HG02763 (cell line): Measurements from ENCODE around the gene RRH.
"Not testable (repeated sequence)": the region's sequence is repeated elsewhere in the genome, so short reads cannot be mapped to it uniquely, and the experiment has no call there.

Source experiments
- ATAC-seq: cut with Tn5 transposase; IDR thresholded peaks from one replicate; pipeline ENCODE4 v1.9.1; 2021; ENCODE audit warnings: mild to moderate bottlenecking, moderate library complexity; ENCODE audit not compliant: unreplicated experiment

RRH gene

GRCh38 chr4:109836985-109837384 lies 9.2 kb downstream of the RRH start:
- ATAC-seq: no peak

DNA sequence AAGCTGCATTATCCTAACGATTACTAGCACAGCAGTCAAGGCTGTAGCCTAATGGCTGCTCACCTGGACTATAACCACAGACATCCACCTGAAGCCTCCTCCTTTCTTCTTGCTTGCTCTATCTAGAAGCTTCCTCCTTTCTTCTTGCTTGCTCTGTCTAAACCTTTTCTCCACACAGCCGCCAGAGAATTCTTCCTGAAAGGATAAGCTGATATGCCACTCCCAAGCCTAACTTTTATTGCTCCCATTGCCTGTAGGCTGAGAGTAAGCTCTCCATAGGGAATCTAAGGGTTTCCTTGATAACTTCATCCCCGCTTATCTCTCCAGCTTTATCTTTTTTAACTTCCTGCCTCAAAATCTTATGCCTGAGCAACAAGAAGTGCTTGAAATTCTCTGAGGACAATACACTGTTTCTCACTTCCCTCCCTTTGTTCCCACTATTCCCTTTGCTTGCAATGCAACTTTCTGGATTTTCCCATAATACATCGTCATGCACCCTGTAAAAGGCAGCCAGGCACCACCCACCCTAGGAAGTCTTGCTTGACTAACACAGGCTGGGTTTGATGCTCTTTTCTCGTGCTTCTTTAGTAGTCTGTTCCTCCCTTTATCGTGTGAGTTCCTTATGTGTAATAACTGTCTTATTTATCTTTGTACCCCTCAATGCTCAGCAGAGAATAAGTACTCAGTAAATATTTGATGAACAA lies 18.8 kb downstream of the RRH start:
- ATAC-seq: no peak

DNA sequence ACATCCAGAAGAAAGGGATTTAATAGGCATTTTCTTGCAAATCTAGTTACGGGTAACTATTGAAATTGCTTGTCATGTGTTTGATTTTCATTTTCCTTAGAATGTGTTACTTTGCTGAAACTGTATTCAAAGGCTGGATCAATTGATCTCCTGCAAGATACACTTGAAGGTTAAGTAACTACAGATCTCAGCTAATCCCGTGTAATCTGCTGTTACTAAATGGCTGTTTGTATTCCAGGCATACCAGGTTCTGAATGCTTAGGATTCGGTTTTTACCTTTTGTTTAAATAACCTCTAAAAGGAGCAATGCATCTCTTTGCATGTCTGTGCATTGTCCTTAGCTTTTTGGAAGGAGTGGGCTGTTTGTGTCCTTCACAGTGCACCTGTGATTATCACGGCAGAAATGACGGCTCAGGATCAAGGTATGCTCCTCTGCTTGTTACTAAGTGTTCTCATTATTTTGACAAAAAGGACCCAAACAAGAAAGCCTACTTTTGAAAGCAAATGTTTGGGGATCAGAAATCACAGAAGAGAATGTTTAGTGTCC lies 20.2 kb downstream of the RRH start, which contains the start of gene LRIT3:
Gene LRIT3 (plus strand): TSS at position 212 of the 547 bp plus-strand sequence. CDS start 95 bp downstream, at position 307.
- no peak for ATAC-seq

- no peak for ATAC-seq
Observed at GRCh38 chr4:109848501-109848900, 20.7 kb downstream of the RRH start.

DNA sequence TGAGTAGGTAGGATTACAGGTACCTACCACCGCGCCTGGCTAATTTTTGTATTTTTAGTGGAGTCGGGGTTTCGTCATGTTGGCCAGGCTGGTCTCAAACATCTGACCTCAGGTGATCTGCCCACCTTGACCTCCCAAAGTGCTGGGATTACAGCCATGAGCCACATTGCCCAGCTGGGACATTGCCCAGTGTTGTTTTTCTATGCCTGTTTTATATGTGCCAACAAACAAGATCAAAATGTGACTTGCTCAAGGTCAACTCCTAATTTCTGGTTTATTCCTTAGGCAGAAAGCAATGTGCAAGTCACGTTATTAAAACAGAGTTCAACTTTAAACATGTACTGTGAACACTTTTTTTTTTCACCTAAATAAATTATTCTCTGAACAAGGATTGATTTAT lies 22.8 kb downstream of the RRH start:
- ATAC-seq: no peak

DNA sequence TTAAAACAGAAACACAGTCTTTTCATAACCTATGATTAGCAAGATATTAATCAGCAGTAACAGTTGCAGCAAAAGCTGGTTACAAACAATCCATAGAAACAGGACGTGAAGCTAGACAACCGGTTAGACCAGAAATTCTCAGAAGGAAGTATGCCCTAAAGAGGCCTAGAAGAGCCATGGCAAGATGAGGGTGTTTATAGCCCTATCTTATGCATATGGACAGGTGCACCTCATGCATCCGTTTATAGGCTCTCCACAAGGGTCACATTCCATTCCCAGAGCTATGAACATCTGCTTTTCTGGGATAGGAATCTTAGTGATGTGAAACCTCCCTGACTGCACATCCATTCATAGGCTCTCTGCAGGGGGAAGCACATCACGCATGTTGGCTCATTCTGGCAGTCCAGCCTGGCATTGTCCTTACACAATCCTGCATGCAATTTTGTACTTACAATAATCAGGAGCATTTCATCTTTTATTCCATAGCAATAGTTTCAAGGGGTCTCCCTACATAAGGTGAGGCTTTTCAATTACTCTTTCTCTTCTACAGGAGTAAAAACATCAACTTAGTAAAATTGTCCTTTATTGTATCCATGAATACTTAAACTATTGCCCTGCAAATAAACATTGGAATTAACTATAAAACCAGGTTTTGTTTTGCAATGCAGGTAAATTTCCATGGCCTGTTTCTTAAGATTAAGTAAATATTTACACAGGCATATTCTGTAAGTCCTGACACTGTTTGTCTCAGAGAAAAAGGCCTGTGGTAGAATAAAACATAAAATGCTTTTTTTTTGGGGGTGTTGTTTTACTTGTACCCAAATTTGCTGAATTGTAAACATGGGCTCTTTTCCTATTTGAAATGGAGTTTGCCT lies 31.9 kb downstream of the RRH start:
- not testable (repeated sequence) for ATAC-seq

DNA sequence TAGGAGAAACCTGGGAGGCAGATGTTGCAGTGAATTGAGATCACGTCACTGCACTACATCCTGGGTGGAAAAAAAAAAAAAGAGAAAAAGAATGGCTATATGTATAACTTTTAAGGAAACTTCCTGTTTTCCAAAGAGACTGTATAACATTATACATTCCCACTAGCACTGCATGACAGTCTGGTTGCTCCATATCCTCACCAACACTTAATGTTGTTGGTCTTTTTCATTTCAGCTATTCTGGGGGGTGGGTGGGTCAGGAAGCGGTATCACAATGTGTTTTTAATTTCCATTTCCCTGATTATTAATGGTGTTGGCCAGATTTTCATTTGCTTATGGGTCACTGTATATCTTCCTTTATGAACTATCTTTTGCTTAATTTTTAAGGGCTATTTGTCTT lies 33.5 kb downstream of the RRH start:
- no peak for ATAC-seq

GRCh38 chr4:109861916-109862511 lies 34.2 kb downstream of the RRH start:
- no peak for ATAC-seq

DNA sequence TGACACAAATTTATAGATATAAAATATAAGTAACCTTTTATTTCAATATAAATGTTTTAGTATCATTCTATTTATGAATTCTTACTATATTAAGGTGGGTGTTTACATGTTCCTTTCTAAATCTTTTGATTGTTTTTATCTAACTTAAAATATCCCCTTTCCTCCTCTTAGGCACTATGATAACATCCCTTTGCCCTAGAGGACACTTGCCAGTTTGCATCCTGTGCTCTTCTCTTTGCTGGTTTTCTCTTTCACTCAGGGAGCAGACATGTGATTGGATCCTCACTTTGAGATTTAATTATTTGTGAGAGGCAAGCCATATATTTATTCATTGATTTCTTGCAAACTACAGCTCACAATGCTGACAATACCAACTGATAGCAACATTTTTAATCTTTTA lies 36.4 kb downstream of the RRH start:
- no peak for ATAC-seq

DNA sequence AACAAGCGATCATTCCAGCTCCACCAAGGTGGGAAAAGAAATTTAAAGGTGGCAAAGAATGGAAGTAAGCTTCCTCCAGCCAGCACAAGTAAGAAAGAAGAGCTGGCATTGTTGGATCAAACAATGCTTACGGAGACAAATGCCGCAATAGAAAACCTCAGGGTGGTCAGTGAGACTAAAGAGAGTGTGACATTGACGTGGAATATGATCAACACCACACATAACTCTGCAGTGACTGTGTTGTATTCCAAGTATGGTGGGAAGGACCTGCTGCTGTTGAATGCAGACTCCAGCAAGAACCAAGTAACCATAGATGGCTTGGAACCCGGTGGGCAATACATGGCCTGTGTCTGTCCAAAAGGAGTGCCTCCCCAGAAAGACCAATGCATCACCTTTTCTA lies 42.3 kb downstream of the RRH start:
- ATAC-seq: no peak

- no peak for ATAC-seq
Observed at GRCh38 chr4:109872065-109872464, 44.3 kb downstream of the RRH start.

- ATAC-seq: no peak
Observed at GRCh38 chr4:109872950-109873656, 45.3 kb downstream of the RRH start.

- no peak for ATAC-seq
Observed at GRCh38 chr4:109873791-109874514, 46.2 kb downstream of the RRH start.

DNA sequence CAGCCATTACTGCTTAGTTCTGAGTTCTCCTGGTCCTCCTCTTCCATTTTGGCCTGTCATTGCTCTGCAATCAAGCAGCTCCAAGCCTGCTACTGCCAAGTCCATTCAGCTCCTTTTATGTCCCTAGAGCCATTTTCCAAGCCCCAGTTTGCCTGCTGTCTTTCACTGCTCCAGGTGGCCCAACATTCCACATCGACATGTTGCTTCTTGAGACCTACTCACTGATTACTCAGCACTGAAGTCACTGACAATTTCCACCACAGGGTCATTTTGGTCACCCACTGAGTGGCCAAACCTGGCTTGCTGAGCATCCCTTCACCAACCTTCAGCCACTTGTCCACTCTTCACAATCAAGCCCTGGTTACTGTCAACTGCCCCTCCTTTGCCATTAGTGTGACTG lies 47.3 kb downstream of the RRH start:
- no peak for ATAC-seq

DNA sequence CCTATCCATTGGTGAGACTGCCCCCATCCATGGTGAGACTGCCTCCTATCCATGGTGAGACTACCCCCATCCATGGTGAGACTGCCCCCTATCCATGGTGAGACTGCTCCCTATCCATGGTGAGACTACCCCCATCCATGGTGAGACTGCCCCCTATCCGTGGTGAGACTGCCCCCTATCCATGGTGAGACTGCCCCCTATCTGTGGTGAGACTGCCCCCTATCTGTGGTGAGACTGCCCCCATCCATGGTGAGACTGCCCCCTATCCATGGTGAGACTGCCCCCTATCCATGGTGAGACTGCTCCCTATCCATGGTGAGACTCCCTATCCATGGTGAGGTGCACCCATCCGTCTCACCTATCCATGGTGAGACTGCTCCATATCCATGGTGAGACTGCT lies 47.8 kb downstream of the RRH start:
- ATAC-seq: not testable (repeated sequence)

- no peak for ATAC-seq
Observed at GRCh38 chr4:109876634-109877265, 49.0 kb downstream of the RRH start.

- ATAC-seq: peak; percentile 78
Observed at GRCh38 chr4:109877400-109877799, 49.6 kb downstream of the RRH start.

- no peak for ATAC-seq
Observed at GRCh38 chr4:109878355-109878754, 50.6 kb downstream of the RRH start.

- no peak for ATAC-seq
Observed at GRCh38 chr4:109879081-109879480, 51.3 kb downstream of the RRH start.
